K562 (cell line): ENCODE data around the gene LEPR. TPM values are rescaled to one million over a fixed set of nuclear protein-coding genes. Genes with fewer than 3 reads are reported as not detected.

Experiments
- ARID3B ChIP-seq: fragments of 250-450 bp; sonication (Bioruptor Pico); IDR thresholded peaks from 2 replicates; pipeline ENCODE4 v1.4.0; 2020; ENCODE audit warnings: borderline replicate concordance
- ATF1 ChIP-seq, 2 experiments: fragments of 450-650 bp in 1 of 2; IDR thresholded peaks; 2 replicates each; pipeline ENCODE4 v1.6.1; 2016; ENCODE audit warnings: missing compliant biosample characterization in 1 of 2, missing genetic modification characterization in 1 of 2
- BRD9 ChIP-seq: fragments of 450-650 bp; IDR thresholded peaks from 2 replicates; pipeline ENCODE4 v1.6.1; 2018; ENCODE audit warnings: low read depth; ENCODE audit not compliant: partially characterized antibody
- CGGBP1 ChIP-seq: fragments of 250-450 bp; sonication (Bioruptor Pico); IDR thresholded peaks from 2 replicates; pipeline ENCODE4 v1.9.0; 2021; ENCODE audit warnings: mild to moderate bottlenecking
- EP400 ChIP-seq: fragments of 450-650 bp; IDR thresholded peaks from 2 replicates; pipeline ENCODE4 v1.6.1; 2017; ENCODE audit warnings: antibody characterized with exemption, mild to moderate bottlenecking, moderate library complexity
- GATAD2A ChIP-seq: fragments of 450-650 bp; IDR thresholded peaks from 2 replicates; pipeline ENCODE4 v1.6.1; 2017
- HDAC3 ChIP-seq: fragments of 450-650 bp; IDR thresholded peaks from 2 replicates; pipeline ENCODE4 v1.6.1; 2018; ENCODE audit warnings: borderline replicate concordance, mild to moderate bottlenecking, moderate library complexity; ENCODE audit not compliant: partially characterized antibody
- HEY1 ChIP-seq: fragments of 250-450 bp; sonication (Bioruptor Pico); IDR thresholded peaks from 2 replicates; pipeline ENCODE4 v1.5.0; 2020; ENCODE audit warnings: mild to moderate bottlenecking, moderate library complexity, borderline replicate concordance
- HMBOX1 ChIP-seq: sonication (generic); IDR thresholded peaks from 2 replicates; pipeline ENCODE4 v1.6.1; 2016
- HNRNPH1 ChIP-seq: fragments of 200-400 bp; formaldehyde crosslinking; optimal IDR thresholded peaks from 2 replicates; pipeline ENCODE3; 2017; ENCODE audit warnings: low read depth, mild to moderate bottlenecking, low read length, moderate library complexity
- MNT ChIP-seq, 2 experiments: fragments of 450-650 bp; conservative IDR thresholded peaks; 2 replicates each; pipeline ENCODE4 v1.6.1; 2017; ENCODE audit warnings: mild to moderate bottlenecking in 2 of 2, moderate library complexity in 2 of 2
- MTA2 ChIP-seq: fragments of 450-650 bp; IDR thresholded peaks from 2 replicates; pipeline ENCODE4 v1.6.1; 2016; ENCODE audit warnings: low read depth
- NFATC3 ChIP-seq: fragments of 450-650 bp; IDR thresholded peaks from 2 replicates; pipeline ENCODE4 v1.6.1; 2017; ENCODE audit warnings: mild to moderate bottlenecking
- RBM17 ChIP-seq: fragments of 200-400 bp; formaldehyde crosslinking; IDR thresholded peaks from 2 replicates; pipeline ENCODE4 v1.6.1; 2017; ENCODE audit warnings: low read depth, mild to moderate bottlenecking, low read length, borderline replicate concordance
- SAP30 ChIP-seq: fragments of 200-600 bp; sonication (generic); IDR thresholded peaks from 2 replicates; pipeline ENCODE4 v1.6.1; 2012; ENCODE audit warnings: borderline replicate concordance, low read depth, mild to moderate bottlenecking, moderate library complexity, low read length, control low read depth, inconsistent platforms; ENCODE audit not compliant: insufficient read depth, poor library complexity, severe bottlenecking
- ZBTB2 ChIP-seq: fragments of 450-650 bp; IDR thresholded peaks from 2 replicates; pipeline ENCODE4 v1.6.1; 2016; ENCODE audit warnings: antibody characterized with exemption
- ZNF512 ChIP-seq: IDR thresholded peaks from 2 replicates; pipeline ENCODE4 v1.6.1; 2016; ENCODE audit warnings: missing genetic modification characterization, missing compliant biosample characterization
- ZNF644 ChIP-seq: fragments of 200-800 bp; sonication (Bioruptor generic); IDR thresholded peaks from 2 replicates; pipeline ENCODE4 v1.6.1; 2016; ENCODE audit warnings: low read depth, missing genetic modification characterization, missing compliant biosample characterization
- ZNF695 ChIP-seq: fragments of 450-650 bp; formaldehyde crosslinking; IDR thresholded peaks from 2 replicates; pipeline ENCODE4 v1.4.0; 2020; ENCODE audit warnings: mild to moderate bottlenecking, moderate library complexity
- polyA plus RNA-seq, 8 experiments: library from polyadenylated mRNA; depleted of rRNA in 4 of 8; stranded (reverse) in 5 of 8; unstranded in 3 of 8; fragments of >200 nt; fragmentation: Nextera tagmentation in 2 of 8; fragmentation: Illumina TruSeq in 1 of 8; extraction: Ambion mirVana in 2 of 8; extraction: Trizol in 1 of 8; gene quantifications; 2 replicates each; pipeline versions ENCODE4 v1.2.1 to v1.2.3, GENCODE V29; 2011 to 2014; ENCODE audit warnings: inconsistent platforms in 1 of 8, missing spikeins in 1 of 8
- total RNA-seq, 7 experiments: library from RNA; depleted of rRNA in 6 of 7; stranded (reverse); fragments of >200 nt in 6 of 7; fragmentation: Illumina TruSeq in 2 of 7; extraction: Trizol in 2 of 7; gene quantifications; 2 replicates each; pipeline versions ENCODE4 v1.2.1 to v1.2.3, GENCODE V29; 2011 to 2021; ENCODE audit warnings: low replicate concordance in 1 of 7

Gene LEPR
- total and polyA plus RNA-seq, 9 of the 15 experiments (the other 6 are each of a cell fraction or from before 2014, with no cell fraction given) = 12.2 to 111 (median 43.1) TPM

GRCh38 chr1:65412256-65412983 is 8.0 kb upstream of the LEPR start (continued):
- TF ChIP-seq RBM17 (no peak), SAP30 (no peak), GATAD2A (peak; percentile 84; the same call in 1 of the 2 replicates), ZBTB2 (peak; percentile 82; the same call in 1 of the 2 replicates), MTA2 (peak; percentile 98), ZNF512 (tag) (no peak), ZNF695 (CRISPR knock-in tag) (no peak), ATF1 (CRISPR knock-in tag; IDR thresholded peaks at IDR 0.05) (no peak), ATF1 (tag; IDR thresholded peaks at IDR 0.05) (peak; percentile 73; the same call in 1 of the 2 replicates), ARID3B (CRISPR knock-in tag) (no peak), HNRNPH1 (no peak), NFATC3 (peak; percentile 34; the same call in 1 of the 2 replicates), HDAC3 (peak; percentile 97), EP400 (peak; percentile 72), MNT (conservative IDR thresholded peaks at IDR 0.05) (peak; percentile 39 to 67; a peak in 2 of 4 replicates), HEY1 (CRISPR knock-in tag) (peak; percentile 86; the same call in 1 of the 2 replicates), ZNF644 (tag) (0 out of 2 replicates have a peak, but pooled peaks have one; percentile 6), HMBOX1 (peak; percentile 86), CGGBP1 (CRISPR knock-in tag) (no peak), BRD9 (peak; percentile 65)
